Ectodermal cell (in vitro differentiated cells): ENCODE measurements around the gene PDZK1IP1.

Source experiments
- H3K27ac ChIP-seq: 2 replicates; pipeline ENCODE4 v1.7.0; 2013; ENCODE audit warnings: mild to moderate bottlenecking, low read depth, low read length; ENCODE audit not compliant: insufficient read depth, poor library complexity, severe bottlenecking
- H3K27me3 ChIP-seq: 2 replicates; pipeline ENCODE4 v1.7.0; 2013; ENCODE audit warnings: mild to moderate bottlenecking, low read length; ENCODE audit not compliant: insufficient read depth, control insufficient read depth, poor library complexity, severe bottlenecking
- H3K36me3 ChIP-seq: one replicate; pipeline ENCODE4 v1.7.0; 2013; ENCODE audit warnings: low read length; ENCODE audit not compliant: control insufficient read depth, insufficient read depth
- H3K4me1 ChIP-seq: one replicate; pipeline ENCODE4 v1.7.0; 2013; ENCODE audit warnings: low read length; ENCODE audit not compliant: control insufficient read depth, insufficient read depth
- H3K4me3 ChIP-seq: 2 replicates; pipeline ENCODE4 v1.7.0; 2013; ENCODE audit warnings: low read depth, low read length, control low read depth; ENCODE audit not compliant: insufficient read depth
- H3K9me3 ChIP-seq: 2 replicates; pipeline ENCODE4 v1.7.0; 2013; ENCODE audit warnings: mild to moderate bottlenecking, low read length, moderate library complexity; ENCODE audit not compliant: control insufficient read depth
- WGBS, 2 experiments: methylation state at CpG; one replicate each; pipeline ENCODE4 v1.1.7; 2013; ENCODE audit warnings: missing lambda C conversion rate in 2 of 2; 5-methylcytosine and 5-hydroxymethylcytosine counted together

The PDZK1IP1 gene

GRCh38 chr1:47223921-47224675 lies 34.3 kb upstream of the PDZK1IP1 start:
- Histone ChIP-seq H3K27ac (no peak overlapping the region), H3K9me3 (no peaks in the 10 kb centered on the region), H3K4me3 (no peak overlapping the region), H3K27me3 (peaks cover 92% of the 10 kb centered on the region), H3K4me1 (peaks cover 7% of the 10 kb centered on the region), H3K36me3 (no peaks in the 10 kb centered on the region)
- 7 to 17% methylated on average over 8 to 9 of the region's 9 CpGs for WGBS, 2 experiments

DNA sequence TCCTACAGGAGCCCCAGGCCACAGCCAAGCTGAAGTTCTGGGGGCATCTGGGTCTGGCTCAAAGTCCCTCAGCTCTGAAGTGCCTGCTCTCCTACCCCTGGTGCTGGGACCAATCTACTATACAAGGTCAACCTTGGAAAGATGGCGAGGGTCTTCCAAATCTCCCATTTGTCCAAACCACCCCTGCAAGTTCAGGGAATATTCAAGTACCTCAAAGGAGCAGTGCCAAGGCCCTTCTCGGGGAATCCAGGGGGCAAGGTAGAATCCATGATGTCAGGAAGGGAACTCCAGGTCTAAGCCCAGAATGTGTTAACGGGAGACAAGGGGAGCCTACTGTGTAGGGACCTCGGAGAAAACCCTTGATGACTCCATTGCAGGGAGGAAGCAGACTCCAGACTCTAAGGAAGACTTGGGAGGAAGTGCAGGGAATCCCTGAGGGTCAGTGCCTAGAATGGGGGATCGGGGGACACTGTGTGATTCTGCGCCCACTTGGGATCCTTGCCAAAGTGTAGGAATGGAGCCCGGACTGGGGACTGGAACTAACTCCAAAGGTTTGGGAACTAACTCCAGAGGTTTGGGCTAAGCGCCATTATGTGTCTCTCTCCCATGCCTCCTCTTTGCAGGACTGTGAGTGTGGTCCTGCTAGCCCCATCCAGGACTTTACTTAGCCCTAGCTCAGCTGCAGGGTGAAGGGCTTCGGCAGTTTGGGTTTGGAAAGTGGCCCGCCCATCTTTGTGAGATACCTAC lies 33.5 kb upstream of the PDZK1IP1 start:
- WGBS, 2 experiments = 46 to 55% methylated on average over 10 of the region's 10 CpGs
- peaks cover 2% of the 10 kb centered on the region for H3K4me1 ChIP-seq
- no peak overlapping the region for H3K4me3 ChIP-seq
- no peak overlapping the region for H3K27ac ChIP-seq
- H3K27me3 ChIP-seq = peaks cover 87% of the 10 kb centered on the region
- H3K36me3 ChIP-seq = no peaks in the 10 kb centered on the region
- H3K9me3 ChIP-seq = no peaks in the 10 kb centered on the region

DNA sequence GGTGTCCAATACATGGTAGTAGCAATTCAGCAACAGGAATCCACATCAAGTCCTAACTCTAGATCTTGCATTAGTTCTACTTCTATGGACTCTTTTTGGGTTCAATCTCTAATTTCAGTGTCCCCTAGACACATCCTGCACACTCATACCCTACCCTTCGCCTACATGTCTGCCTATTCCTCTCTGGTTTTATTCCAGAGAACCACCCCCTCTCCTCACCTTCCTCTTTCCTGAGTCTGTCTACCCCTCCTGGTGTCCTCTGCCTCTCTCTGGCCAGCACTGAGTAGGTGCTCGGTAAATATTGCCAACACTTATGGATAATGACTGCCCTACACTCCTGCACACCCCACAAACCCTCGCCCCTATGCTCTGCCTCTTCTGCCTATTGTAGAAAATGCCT lies 32.6 kb upstream of the PDZK1IP1 start:
- no peaks in the 10 kb centered on the region for H3K36me3 ChIP-seq
- WGBS, 2 experiments = 87 to 93% methylated on average over 3 of the region's 3 CpGs
- H3K4me3 ChIP-seq = no peak overlapping the region
- peaks cover 2% of the 10 kb centered on the region for H3K4me1 ChIP-seq
- H3K27ac ChIP-seq = no peak overlapping the region
- H3K27me3 ChIP-seq = peaks cover 87% of the 10 kb centered on the region
- H3K9me3 ChIP-seq = no peaks in the 10 kb centered on the region

DNA sequence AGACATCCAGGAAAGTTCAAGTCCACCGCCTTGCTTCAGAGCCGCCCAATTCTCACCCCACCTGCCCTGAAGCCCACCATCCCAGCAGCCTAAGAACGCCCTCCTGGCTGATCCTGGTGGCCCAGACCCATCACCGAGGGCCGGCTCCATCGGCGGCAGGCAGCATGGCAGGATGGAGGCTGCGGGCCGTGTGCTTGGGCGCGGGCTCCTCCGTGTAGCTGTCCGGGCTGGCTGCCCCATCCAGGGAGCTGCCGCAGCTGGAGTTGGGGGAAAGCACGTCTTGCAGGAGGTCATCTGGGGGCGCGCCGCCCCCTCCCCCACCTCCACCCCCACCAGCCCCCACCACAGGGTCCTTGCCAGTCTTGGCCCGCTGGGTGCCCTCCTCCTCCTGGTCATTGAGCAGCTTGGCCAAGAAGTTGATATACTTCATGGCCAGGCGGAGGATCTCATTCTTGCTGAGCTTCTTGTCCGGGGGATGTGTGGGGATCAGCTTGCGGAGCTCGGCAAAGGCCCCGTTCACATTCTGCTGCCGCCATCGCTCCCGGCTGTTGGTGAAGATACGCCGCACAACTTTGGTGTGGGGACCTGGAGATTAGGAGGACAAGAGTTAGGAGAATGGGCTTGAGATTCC lies 29.9 kb upstream of the PDZK1IP1 start:
- WGBS, 2 experiments = 94% methylated on average over 24 to 26 of the region's 29 CpGs
- H3K27me3 ChIP-seq = peaks cover 62% of the 10 kb centered on the region
- no peak overlapping the region for H3K27ac ChIP-seq
- H3K4me3 ChIP-seq = no peak overlapping the region
- H3K4me1 ChIP-seq = no peaks in the 10 kb centered on the region
- no peaks in the 10 kb centered on the region for H3K36me3 ChIP-seq
- H3K9me3 ChIP-seq = no peaks in the 10 kb centered on the region

DNA sequence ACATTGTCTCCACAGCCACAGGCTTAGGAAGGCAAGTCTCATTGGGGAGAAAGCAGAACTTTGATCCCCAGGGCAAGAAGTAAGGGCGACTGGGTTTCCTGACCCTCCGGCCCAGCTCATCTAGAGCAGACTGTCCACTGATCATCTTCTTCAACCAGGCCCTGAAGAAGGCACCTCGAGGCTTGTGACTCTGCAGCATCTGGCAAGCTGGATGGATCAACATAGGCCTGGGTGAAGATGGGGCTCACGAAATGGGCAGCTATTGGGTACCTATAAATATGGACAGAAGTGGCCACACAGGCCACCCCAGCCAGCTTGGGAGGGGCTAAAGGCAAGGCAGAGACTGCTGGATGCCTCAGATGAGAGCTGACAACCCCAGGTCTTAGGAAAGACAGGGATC lies 29.2 kb upstream of the PDZK1IP1 start:
- H3K4me3 ChIP-seq = no peak overlapping the region
- H3K27ac ChIP-seq = no peak overlapping the region
- WGBS, 2 experiments = 93 to 95% methylated on average over 4 of the region's 4 CpGs
- peaks cover 55% of the 10 kb centered on the region for H3K27me3 ChIP-seq
- no peaks in the 10 kb centered on the region for H3K4me1 ChIP-seq
- H3K9me3 ChIP-seq = no peaks in the 10 kb centered on the region
- H3K36me3 ChIP-seq = no peaks in the 10 kb centered on the region

- WGBS, 2 experiments = 93 to 95% methylated on average over 12 of the region's 12 CpGs
- Histone ChIP-seq H3K36me3 (no peaks in the 10 kb centered on the region), H3K4me3 (no peak overlapping the region), H3K27ac (no peak overlapping the region), H3K27me3 (peaks cover 29% of the 10 kb centered on the region), H3K9me3 (no peaks in the 10 kb centered on the region), H3K4me1 (no peaks in the 10 kb centered on the region)
These were observed 26.6 kb upstream of the PDZK1IP1 start for GRCh38 chr1:47216278-47217059.

DNA sequence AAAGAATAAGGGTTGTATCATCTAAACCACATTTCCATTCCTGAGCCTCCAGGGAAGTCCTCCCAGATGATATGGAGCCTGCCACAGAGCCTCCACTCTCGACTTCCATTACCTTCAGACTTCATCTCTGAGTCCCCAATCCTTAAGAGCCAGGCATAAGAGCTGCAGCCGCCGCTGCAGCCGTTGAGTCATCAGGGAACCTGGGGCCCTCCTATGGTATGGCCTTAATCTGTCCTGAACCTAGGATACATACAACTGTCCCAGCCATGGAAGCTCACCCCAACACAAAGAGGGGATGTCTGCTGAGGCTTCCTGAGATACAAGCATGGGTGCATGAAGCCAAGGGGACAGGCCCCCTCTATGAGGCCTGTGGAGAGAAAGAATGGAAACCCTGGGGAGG lies 25.9 kb upstream of the PDZK1IP1 start:
- no peaks in the 10 kb centered on the region for H3K4me1 ChIP-seq
- no peaks in the 10 kb centered on the region for H3K9me3 ChIP-seq
- no peaks in the 10 kb centered on the region for H3K36me3 ChIP-seq
- 81 to 85% methylated on average over 4 of the region's 4 CpGs for WGBS, 2 experiments
- no peak overlapping the region for H3K27ac ChIP-seq
- H3K27me3 ChIP-seq = peaks cover 22% of the 10 kb centered on the region
- H3K4me3 ChIP-seq = no peak overlapping the region

GRCh38 chr1:47214549-47214948 lies 24.7 kb upstream of the PDZK1IP1 start:
- 88 to 89% methylated on average over 3 of the region's 3 CpGs for WGBS, 2 experiments

GRCh38 chr1:47213230-47213963 lies 23.6 kb upstream of the PDZK1IP1 start:
- Histone ChIP-seq H3K36me3 (no peaks in the 10 kb centered on the region), H3K27ac (no peak overlapping the region), H3K27me3 (peaks cover 29% of the 10 kb centered on the region), H3K9me3 (no peaks in the 10 kb centered on the region), H3K4me1 (peaks cover 10% of the 10 kb centered on the region), H3K4me3 (no peak overlapping the region)
- WGBS, 2 experiments = 66 to 68% methylated on average over 11 of the region's 11 CpGs

More at GRCh38 chr1:47214549-47214948, 24.7 kb upstream of the PDZK1IP1 start:
- no peak overlapping the region for H3K4me3 ChIP-seq
- H3K9me3 ChIP-seq = no peaks in the 10 kb centered on the region
- H3K27me3 ChIP-seq = peaks cover 19% of the 10 kb centered on the region
- H3K36me3 ChIP-seq = no peaks in the 10 kb centered on the region
- H3K27ac ChIP-seq = no peak overlapping the region
- no peaks in the 10 kb centered on the region for H3K4me1 ChIP-seq
